A673 (cell line): ENCODE results near the gene R3HDM4. TPM values are rescaled to one million over a fixed set of nuclear protein-coding genes. Genes with fewer than 3 reads are reported as not detected.

Source experiments
- BruUV-seq: library from RNA; stranded (reverse); fragments of 400-500 nt; replicated peaks from 2 replicates; lab custom pipeline; 2021; lab: Mats Ljungman, UMichigan
- CTCF ChIA-PET: fragments of 300-600 bp; sonication (Branson Sonifier 250); formaldehyde crosslinking; loops from one replicate; lab custom pipeline; 2022; ENCODE audit warnings: antibody characterized with exemption; lab: Charles Lee
- POLR2A ChIA-PET: fragments of 300-600 bp; sonication (Branson Sonifier 250); formaldehyde crosslinking; loops from one replicate; lab custom pipeline; 2022; ENCODE audit warnings: antibody characterized with exemption; ENCODE audit not compliant: low non-redundant PET; lab: Charles Lee
- DNase-seq: peaks from one replicate; pipeline ENCODE4 v3.0.0-alpha.2; 2015; ENCODE audit warnings: low spot score
- H3K27ac ChIP-seq: fragments of 200-600 bp; sonication (generic); 2 replicates; pipeline ENCODE4 v1.5.1; 2016; ENCODE audit warnings: mixed run types, low read depth, mild to moderate bottlenecking, mixed read lengths, antibody characterized with exemption, low read length; ENCODE audit not compliant: poor library complexity, severe bottlenecking
- H3K27me3 ChIP-seq: fragments of 200-600 bp; sonication (generic); replicated peaks from 2 replicates; pipeline ENCODE4 v1.6.1; 2017; ENCODE audit warnings: mixed run types, low read depth, mild to moderate bottlenecking, mixed read lengths, antibody characterized with exemption, low read length; ENCODE audit not compliant: insufficient read depth, poor library complexity
- H3K36me3 ChIP-seq: fragments of 200-600 bp; sonication (generic); 2 replicates; pipeline ENCODE4 v1.6.1; 2016; ENCODE audit warnings: mixed run types, mild to moderate bottlenecking, mixed read lengths, antibody characterized with exemption, low read length; ENCODE audit not compliant: insufficient read depth, poor library complexity, severe bottlenecking
- H3K4me1 ChIP-seq: fragments of 200-600 bp; sonication (generic); 2 replicates; pipeline ENCODE4 v1.6.1; 2017; ENCODE audit warnings: mixed run types, mild to moderate bottlenecking, mixed read lengths, antibody characterized with exemption, low read length; ENCODE audit not compliant: insufficient read depth, poor library complexity, severe bottlenecking
- H3K4me3 ChIP-seq: fragments of 200-600 bp; sonication (generic); 2 replicates; pipeline ENCODE4 v1.5.1; 2016; ENCODE audit warnings: low read depth, mixed run types, mild to moderate bottlenecking, mixed read lengths, low read length; ENCODE audit not compliant: poor library complexity, severe bottlenecking
- H3K9me3 ChIP-seq: fragments of 200-600 bp; sonication (generic); 2 replicates; pipeline ENCODE4 v1.6.1; 2016; ENCODE audit warnings: mixed run types, low read depth, mild to moderate bottlenecking, mixed read lengths, antibody characterized with exemption, low read length; ENCODE audit not compliant: poor library complexity, severe bottlenecking
- CTCF ChIP-seq: fragments of 300-800, 200-600 bp; sonication (generic); conservative IDR thresholded peaks from 2 replicates; pipeline ENCODE4 v1.5.1; 2017; ENCODE audit warnings: low read depth, mild to moderate bottlenecking, antibody characterized with exemption, low read length, moderate library complexity, mixed read lengths
- EZH2 ChIP-seq: fragments of 200-600 bp; sonication (generic); IDR thresholded peaks from 2 replicates; pipeline ENCODE4 v1.6.1; 2017; ENCODE audit warnings: borderline replicate concordance, low read depth, mild to moderate bottlenecking, mixed read lengths, antibody characterized with exemption, low read length; ENCODE audit not compliant: poor library complexity, severe bottlenecking
- intact Hi-C: fragments of 100-400 bp; cut with micrococcal nuclease; formaldehyde crosslinking; loops from one replicate; pipeline ENCODE4 v1.10.0; 2022; ENCODE audit not compliant: unreplicated experiment
- total RNA-seq: library from RNA; stranded (reverse); gene quantifications from 2 replicates; pipeline ENCODE4 v1.2.3, GENCODE V29; 2021

The R3HDM4 gene
- total RNA-seq, 1 experiment from 2014 or later = 39.3 TPM

- H3K27ac ChIP-seq = no peak overlapping the region
- TF ChIP-seq EZH2 (no peak), CTCF (no peak)
- peaks cover 24% of the 10 kb centered on the region for H3K36me3 ChIP-seq
- POLR2A ChIA-PET = no interaction called here
- intact Hi-C loops = no loop called here
- H3K4me3 ChIP-seq = no peak overlapping the region
- DNase-seq = no peak
- CTCF ChIA-PET = no interaction called here
- peaks cover 43% of the 10 kb centered on the region for H3K4me1 ChIP-seq
- no TSS peak for BruUV-seq
- no peaks in the 10 kb centered on the region for H3K9me3 ChIP-seq
- no peaks in the 10 kb centered on the region for H3K27me3 ChIP-seq
Measured at GRCh38 chr19:873561-874041, 39.4 kb downstream of the R3HDM4 start.

GRCh38 chr19:873084-873483 is 39.9 kb downstream of the R3HDM4 start:
- intact Hi-C loops = no loop called here

GRCh38 chr19:872266-872951 is 40.6 kb downstream of the R3HDM4 start:
- Histone ChIP-seq H3K27me3 (no peaks in the 10 kb centered on the region), H3K4me1 (peaks cover 55% of the 10 kb centered on the region), H3K9me3 (no peaks in the 10 kb centered on the region), H3K36me3 (peaks cover 32% of the 10 kb centered on the region), H3K4me3 (no peak overlapping the region), H3K27ac (peak overlapping the region; percentile 77)
- CTCF ChIA-PET = no interaction called here
- no TSS peak for BruUV-seq
- TF ChIP-seq CTCF (no peak), EZH2 (no peak)
- peak; percentile 93 for DNase-seq
- intact Hi-C loops = no loop called here
- POLR2A ChIA-PET = interaction anchor here (0.5 to 0.7 kb wide), 2 partner anchors 165 to 397 kb away, joined by 7 to 12 read pairs; no protein-coding TSS in a partner anchor

More at GRCh38 chr19:873084-873483, 39.9 kb downstream of the R3HDM4 start:
- H3K9me3 ChIP-seq = no peaks in the 10 kb centered on the region
- BruUV-seq = no TSS peak
- no peak for TF ChIP-seq EZH2
- TF ChIP-seq CTCF = no peak
- ChIA-PET POLR2A (no interaction called here), CTCF (no interaction called here)
- H3K36me3 ChIP-seq = peaks cover 28% of the 10 kb centered on the region
- no peak overlapping the region for H3K27ac ChIP-seq
- no peak overlapping the region for H3K4me3 ChIP-seq
- peaks cover 48% of the 10 kb centered on the region for H3K4me1 ChIP-seq
- H3K27me3 ChIP-seq = no peaks in the 10 kb centered on the region
- peak; percentile 84 for DNase-seq
